Gastroesophageal sphincter (tissue), 3 donors: Measurements from ENCODE around the gene BCOR.

Experiments
- POLR2A ChIP-seq, 2 donors: fragments of 450-650 bp; IDR thresholded peaks; one replicate each; pipeline ENCODE4 v1.6.1; 2017; ENCODE audit warnings: antibody characterized with exemption in 2 of 2, mild to moderate bottlenecking in 2 of 2, moderate library complexity in 1 of 2
- TF ChIP-seq, protein P1 (sequence below), 4 experiments: fragments of 200-600 bp in 2 of 4; fragments of 450-650 bp in 2 of 4; sonication (generic) in 1 of 4; IDR thresholded peaks; one replicate each; pipeline ENCODE4 v1.5.1; 2017 to 2019; ENCODE audit warnings: antibody characterized with exemption in 4 of 4, mild to moderate bottlenecking in 2 of 4, moderate library complexity in 2 of 4

DNA sequence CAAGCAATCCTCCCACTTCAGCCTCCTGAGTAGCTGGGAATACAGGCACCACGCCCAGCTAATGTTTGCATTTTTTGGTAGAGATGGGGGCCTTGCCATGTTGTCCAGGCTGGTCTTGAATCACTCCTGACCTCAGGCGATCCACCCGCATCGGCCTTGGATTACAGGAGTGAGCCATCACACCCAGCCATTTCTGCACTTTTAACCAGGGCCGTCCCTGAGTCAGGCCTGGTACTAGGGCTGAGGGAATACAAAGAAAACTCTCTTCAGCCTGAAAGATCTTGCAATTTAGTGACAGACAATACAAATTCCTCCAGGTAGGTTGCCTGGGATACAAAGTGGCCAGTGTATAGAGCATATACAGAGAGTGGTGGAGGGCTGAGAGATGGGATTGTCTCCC is 65.8 kb downstream of the BCOR start:
- TF ChIP-seq, protein P1, sequence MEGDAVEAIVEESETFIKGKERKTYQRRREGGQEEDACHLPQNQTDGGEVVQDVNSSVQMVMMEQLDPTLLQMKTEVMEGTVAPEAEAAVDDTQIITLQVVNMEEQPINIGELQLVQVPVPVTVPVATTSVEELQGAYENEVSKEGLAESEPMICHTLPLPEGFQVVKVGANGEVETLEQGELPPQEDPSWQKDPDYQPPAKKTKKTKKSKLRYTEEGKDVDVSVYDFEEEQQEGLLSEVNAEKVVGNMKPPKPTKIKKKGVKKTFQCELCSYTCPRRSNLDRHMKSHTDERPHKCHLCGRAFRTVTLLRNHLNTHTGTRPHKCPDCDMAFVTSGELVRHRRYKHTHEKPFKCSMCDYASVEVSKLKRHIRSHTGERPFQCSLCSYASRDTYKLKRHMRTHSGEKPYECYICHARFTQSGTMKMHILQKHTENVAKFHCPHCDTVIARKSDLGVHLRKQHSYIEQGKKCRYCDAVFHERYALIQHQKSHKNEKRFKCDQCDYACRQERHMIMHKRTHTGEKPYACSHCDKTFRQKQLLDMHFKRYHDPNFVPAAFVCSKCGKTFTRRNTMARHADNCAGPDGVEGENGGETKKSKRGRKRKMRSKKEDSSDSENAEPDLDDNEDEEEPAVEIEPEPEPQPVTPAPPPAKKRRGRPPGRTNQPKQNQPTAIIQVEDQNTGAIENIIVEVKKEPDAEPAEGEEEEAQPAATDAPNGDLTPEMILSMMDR (IDR thresholded peaks at IDR 0.05), result no peak
- TF ChIP-seq POLR2A (IDR thresholded peaks at IDR 0.05), result no peak
